IMR-90 (cell line): Measurements from ENCODE around the gene ERBB4. TPM values are rescaled to one million over a fixed set of nuclear protein-coding genes. Genes with fewer than 3 reads are reported as not detected.

Source experiments
- ATAC-seq: fragments of 200-7000 bp; cut with Tn5 transposase; 2 replicates; pipeline ENCODE4 v1.9.1; 2020; ENCODE audit warnings: low read depth, mild to moderate bottlenecking, moderate library complexity
- BruUV-seq: library from RNA; stranded (reverse); fragments of 400-500 nt; replicated peaks from 2 replicates; lab custom pipeline; 2021; lab: Mats Ljungman, UMichigan
- CTCF ChIA-PET: fragments of 300-600 bp; formaldehyde crosslinking; extraction: SDS; loops from one replicate; lab custom pipeline; 2021; ENCODE audit warnings: antibody characterized with exemption; lab: Yijun Ruan, JAX
- POLR2A ChIA-PET: fragments of 300-600 bp; sonication (Branson Sonifier 250); formaldehyde crosslinking; loops from one replicate; lab custom pipeline; 2022; ENCODE audit warnings: antibody characterized with exemption; ENCODE audit not compliant: unreplicated experiment; lab: Charles Lee
- DNase-seq: peaks from one replicate; pipeline ENCODE4 v3.0.0; 2013
- H2AFZ ChIP-seq: replicated peaks from 2 replicates; pipeline ENCODE3; 2013; ENCODE audit warnings: low read length, mild to moderate bottlenecking; ENCODE audit not compliant: poor library complexity
- H2AK5ac ChIP-seq: 2 replicates; pipeline ENCODE4 v1.6.1; 2013; ENCODE audit warnings: low read depth, low read length, inconsistent platforms
- H2AK9ac ChIP-seq: replicated peaks from 2 replicates; pipeline ENCODE3; 2013; ENCODE audit warnings: mild to moderate bottlenecking, low read depth, low read length, moderate library complexity; ENCODE audit not compliant: poor library complexity
- H2BK120ac ChIP-seq: 2 replicates; pipeline ENCODE4 v1.6.1; 2013; ENCODE audit warnings: low read depth, low read length, inconsistent platforms
- H2BK15ac ChIP-seq: 3 replicates; pipeline ENCODE4 v1.6.1; 2013; ENCODE audit warnings: low read depth, low read length, inconsistent platforms
- H2BK20ac ChIP-seq: 2 replicates; pipeline ENCODE4 v1.6.1; 2013; ENCODE audit warnings: low read depth, mild to moderate bottlenecking, inconsistent platforms, low read length, moderate library complexity
- H2BK5ac ChIP-seq: 2 replicates; pipeline ENCODE4 v1.6.1; 2013; ENCODE audit warnings: mild to moderate bottlenecking, low read depth, low read length, inconsistent platforms; ENCODE audit not compliant: poor library complexity, severe bottlenecking
- H3K14ac ChIP-seq: replicated peaks from 2 replicates; pipeline ENCODE4 v1.6.1; 2013; ENCODE audit warnings: low read depth, low read length, inconsistent platforms
- H3K18ac ChIP-seq: 2 replicates; pipeline ENCODE4 v1.6.1; 2013; ENCODE audit warnings: low read depth, low read length, control low read depth
- H3K23ac ChIP-seq: 2 replicates; pipeline ENCODE4 v1.6.1; 2013; ENCODE audit warnings: low read depth, low read length, inconsistent platforms
- H3K27ac ChIP-seq: 2 replicates; pipeline ENCODE4 v1.5.1; 2013; ENCODE audit warnings: mild to moderate bottlenecking, control low read depth, low read length; ENCODE audit not compliant: insufficient read depth
- H3K27me3 ChIP-seq: 2 replicates; pipeline ENCODE4 v1.6.1; 2013; ENCODE audit warnings: low read length; ENCODE audit not compliant: control insufficient read depth, insufficient read depth
- H3K36me3 ChIP-seq: 2 replicates; pipeline ENCODE4 v1.6.1; 2013; ENCODE audit warnings: low read length, mixed read lengths; ENCODE audit not compliant: control insufficient read depth, insufficient read depth
- H3K4ac ChIP-seq: 2 replicates; pipeline ENCODE4 v1.6.1; 2013; ENCODE audit warnings: low read depth, low read length, inconsistent platforms
- H3K4me1 ChIP-seq: 2 replicates; pipeline ENCODE4 v1.6.1; 2013; ENCODE audit warnings: low read length, mixed read lengths; ENCODE audit not compliant: control insufficient read depth, insufficient read depth
- H3K4me2 ChIP-seq: 2 replicates; pipeline ENCODE4 v1.6.1; 2013; ENCODE audit warnings: low read depth, mild to moderate bottlenecking, control low read depth, low read length, moderate library complexity
- H3K4me3 ChIP-seq: 2 replicates; pipeline ENCODE4 v1.5.1; 2013; ENCODE audit warnings: low read depth, mild to moderate bottlenecking, control low read depth, low read length, moderate library complexity; ENCODE audit not compliant: insufficient read depth
- H3K56ac ChIP-seq: 2 replicates; pipeline ENCODE4 v1.6.1; 2013; ENCODE audit warnings: low read length, inconsistent platforms; ENCODE audit not compliant: insufficient read depth; ENCODE audit errors: extremely low read depth
- H3K79me1 ChIP-seq, 2 experiments: 2 replicates each; pipeline ENCODE4 v1.6.1; 2013; ENCODE audit warnings: low read length in 2 of 2, inconsistent platforms in 1 of 2, low read depth in 1 of 2
- H3K9ac ChIP-seq: 2 replicates; pipeline ENCODE4 v1.6.1; 2013; ENCODE audit warnings: low read depth, low read length, control low read depth
- H3K9me1 ChIP-seq: 2 replicates; pipeline ENCODE4 v1.6.1; 2013; ENCODE audit warnings: low read length, inconsistent platforms; ENCODE audit not compliant: insufficient read depth
- H3K9me3 ChIP-seq: 2 replicates; pipeline ENCODE4 v1.6.1; 2013; ENCODE audit warnings: low read length; ENCODE audit not compliant: control insufficient read depth, insufficient read depth
- H4K20me1 ChIP-seq: 2 replicates; pipeline ENCODE4 v1.6.1; 2013; ENCODE audit warnings: low read length, inconsistent platforms; ENCODE audit not compliant: insufficient read depth
- H4K5ac ChIP-seq: 2 replicates; pipeline ENCODE4 v1.6.1; 2013; ENCODE audit warnings: mild to moderate bottlenecking, low read depth, low read length, control low read depth
- H4K8ac ChIP-seq, 2 experiments: 2 replicates each; pipeline ENCODE4 v1.6.1; 2013; ENCODE audit warnings: low read depth in 2 of 2, low read length in 2 of 2, control low read depth in 1 of 2, inconsistent platforms in 1 of 2
- H4K91ac ChIP-seq: 2 replicates; pipeline ENCODE4 v1.6.1; 2013; ENCODE audit warnings: low read depth, low read length, inconsistent platforms; ENCODE audit not compliant: insufficient read depth
- BHLHE40 ChIP-seq: fragments of 150-350 bp; IDR thresholded peaks from 2 replicates; pipeline ENCODE4 v1.6.1; 2016; ENCODE audit warnings: mild to moderate bottlenecking, low read depth, low read length
- CEBPB ChIP-seq: IDR thresholded peaks from 2 replicates; pipeline ENCODE4 v1.6.1; 2012; ENCODE audit warnings: low read depth, low read length, improper control_type of control experiment
- ELK1 ChIP-seq: fragments of 150-350 bp; IDR thresholded peaks from 2 replicates; pipeline ENCODE4 v1.6.1; 2016; ENCODE audit warnings: low read depth, mild to moderate bottlenecking, low read length, moderate library complexity, borderline replicate concordance
- FOS ChIP-seq: fragments of 150-350 bp; IDR thresholded peaks from 2 replicates; pipeline ENCODE4 v1.6.1; 2016; ENCODE audit warnings: low read depth, low read length
- MAFK ChIP-seq: IDR thresholded peaks from 2 replicates; pipeline ENCODE4 v1.6.1; 2012; ENCODE audit warnings: low read depth, low read length, improper control_type of control experiment
- MAZ ChIP-seq: IDR thresholded peaks from 2 replicates; pipeline ENCODE4 v1.6.1; 2012; ENCODE audit warnings: low read depth, mild to moderate bottlenecking, low read length, improper control_type of control experiment, moderate library complexity, borderline replicate concordance
- MXI1 ChIP-seq: IDR thresholded peaks from 2 replicates; pipeline ENCODE4 v1.6.1; 2012; ENCODE audit warnings: low read depth, mild to moderate bottlenecking, low read length, moderate library complexity, borderline replicate concordance
- NFE2L2 ChIP-seq: fragments of 150-350 bp; IDR thresholded peaks from 2 replicates; pipeline ENCODE4 v1.6.1; 2016; ENCODE audit warnings: low read depth, mild to moderate bottlenecking, low read length
- POLR2A ChIP-seq: IDR thresholded peaks from 2 replicates; pipeline ENCODE4 v1.6.1; 2012; ENCODE audit warnings: mild to moderate bottlenecking, low read depth, low read length
- RAD21 ChIP-seq: IDR thresholded peaks from 2 replicates; pipeline ENCODE4 v1.6.1; 2012; ENCODE audit warnings: low read length, improper control_type of control experiment
- RCOR1 ChIP-seq: IDR thresholded peaks from 2 replicates; pipeline ENCODE4 v1.6.1; 2012; ENCODE audit warnings: mild to moderate bottlenecking, low read length, improper control_type of control experiment; ENCODE audit not compliant: insufficient replicate concordance
- RFX5 ChIP-seq: IDR thresholded peaks from 2 replicates; pipeline ENCODE4 v1.8.0; 2012; ENCODE audit warnings: low read depth, mild to moderate bottlenecking, low read length, moderate library complexity
- WGBS, 2 experiments: methylation state at CpG; one replicate each; pipeline versions ENCODE4 v1.1.5 to v1.1.7; 2013; ENCODE audit warnings: missing lambda C conversion rate in 2 of 2; ENCODE audit not compliant: insufficient read length in 1 of 2; ENCODE audit errors: extremely low coverage in 2 of 2; 5-methylcytosine and 5-hydroxymethylcytosine counted together
- dilution Hi-C: fragments of 300-500 bp; cut with HindIII; formaldehyde crosslinking; loops from one replicate; pipeline ENCODE4 v1.14.3; 2018; ENCODE audit warnings: low sequenced_read_pairs; ENCODE audit not compliant: unreplicated experiment
- in situ Hi-C: fragments of 300-500 bp; cut with MboI; formaldehyde crosslinking; loops from 3 replicates; pipeline ENCODE4 v1.14.3; 2019; ENCODE audit warnings: low sequenced_read_pairs, inconsistent platforms, mixed read lengths
- intact Hi-C: fragments of 100-400 bp; cut with micrococcal nuclease; formaldehyde crosslinking; loops from 2 replicates; pipeline ENCODE4 v1.10.0; 2022
- polyA plus RNA-seq, 3 experiments: library from polyadenylated mRNA; depleted of rRNA; stranded (reverse); fragments of >200 nt; gene quantifications; 2 replicates each; pipeline ENCODE4 v1.2.3, GENCODE V29; 2012; ENCODE audit warnings: low replicate concordance in 1 of 3
- total RNA-seq: library from RNA; depleted of rRNA; stranded (reverse); fragments of >200 nt; gene quantifications from 2 replicates; pipeline ENCODE4 v1.2.3, GENCODE V29; 2012
- TF ChIP-seq, protein P1 (sequence below): fragments of 150-350 bp; IDR thresholded peaks from 2 replicates; pipeline ENCODE4 v1.6.1; 2017; ENCODE audit warnings: mild to moderate bottlenecking, antibody characterized with exemption, low read length, low read depth
- TF ChIP-seq, protein P2 (sequence below): conservative IDR thresholded peaks from 2 replicates; pipeline ENCODE4 v1.5.1; 2012; ENCODE audit warnings: mild to moderate bottlenecking, low read depth, low read length, improper control_type of control experiment

Gene ERBB4
- total and polyA plus RNA-seq, 2 of the 4 experiments (the other 2 are of a cell fraction) = not detected

DNA sequence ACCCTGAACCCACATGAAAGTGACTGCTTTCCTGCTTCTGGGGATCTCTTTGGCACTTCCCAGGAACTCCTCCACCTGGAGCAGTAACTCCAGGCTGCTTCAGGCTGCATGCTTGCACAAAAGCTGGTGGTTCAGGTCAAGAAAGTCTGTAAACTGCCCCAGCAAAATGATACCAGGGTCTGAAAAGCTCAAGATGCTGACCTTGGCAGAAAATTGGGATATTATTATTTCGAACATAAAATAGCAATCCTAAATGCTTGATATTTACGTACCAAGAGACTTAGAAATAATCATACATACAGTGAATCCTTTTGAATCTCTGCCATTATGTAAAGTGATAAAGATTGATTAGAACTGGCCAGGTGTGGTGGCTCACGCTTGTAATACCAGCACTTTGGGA lies 674.3 kb downstream of the ERBB4 start:
- no peak for ATAC-seq
- peaks cover 1% of the 10 kb centered on the region; the same call in 1 of the 2 replicates for H3K9me3 ChIP-seq
- no peak overlapping the region for H3K18ac ChIP-seq
- H3K9me1 ChIP-seq = no peaks in the 10 kb centered on the region
- no peak overlapping the region for H2AK5ac ChIP-seq
- H3K27ac ChIP-seq = no peak overlapping the region
- H4K91ac ChIP-seq = no peak overlapping the region
- H2BK120ac ChIP-seq = no peak overlapping the region
- WGBS, 2 experiments = 80% methylated on average over 1 of the region's 3 CpGs; no CpG with 5 or more reads in 1 of the 2 experiments
- H4K5ac ChIP-seq = no peak overlapping the region
- CTCF ChIA-PET = no interaction called here
- H3K79me1 ChIP-seq = no peaks in the 10 kb centered on the region
- H2AFZ ChIP-seq = no peak overlapping the region
- no peaks in the 10 kb centered on the region for H3K4me1 ChIP-seq
- H2BK15ac ChIP-seq = no peak overlapping the region
- H4K20me1 ChIP-seq = no peaks in the 10 kb centered on the region
- no peak overlapping the region for H2AK9ac ChIP-seq
- H4K8ac ChIP-seq = no peak overlapping the region
- H3K4me2 ChIP-seq = no peak overlapping the region
- intact Hi-C loops = no loop called here
- H3K36me3 ChIP-seq = no peaks in the 10 kb centered on the region
- no peak overlapping the region for H3K4me3 ChIP-seq
- H3K4ac ChIP-seq = no peak overlapping the region
- no peak for DNase-seq
- no peak overlapping the region for H2BK20ac ChIP-seq
- H3K9ac ChIP-seq = no peak overlapping the region
- H2BK5ac ChIP-seq = no peak overlapping the region
- in situ Hi-C loops = no loop called here
- no peak overlapping the region for H3K23ac ChIP-seq
- BruUV-seq = no TSS peak
- POLR2A ChIA-PET = no interaction called here
- H3K27me3 ChIP-seq = no peaks in the 10 kb centered on the region
- dilution Hi-C loops = no loop called here
- no peak overlapping the region for H3K56ac ChIP-seq
- H3K14ac ChIP-seq = no peak overlapping the region
- TF ChIP-seq NFE2L2 = no peak
- TF ChIP-seq ELK1 = no peak
- TF ChIP-seq MXI1 = no peak
- TF ChIP-seq RFX5 = no peak
- TF ChIP-seq POLR2A = no peak
- no peak for TF ChIP-seq CEBPB
- no peak for TF ChIP-seq RCOR1
- no peak for TF ChIP-seq MAZ
- TF ChIP-seq, protein P1, sequence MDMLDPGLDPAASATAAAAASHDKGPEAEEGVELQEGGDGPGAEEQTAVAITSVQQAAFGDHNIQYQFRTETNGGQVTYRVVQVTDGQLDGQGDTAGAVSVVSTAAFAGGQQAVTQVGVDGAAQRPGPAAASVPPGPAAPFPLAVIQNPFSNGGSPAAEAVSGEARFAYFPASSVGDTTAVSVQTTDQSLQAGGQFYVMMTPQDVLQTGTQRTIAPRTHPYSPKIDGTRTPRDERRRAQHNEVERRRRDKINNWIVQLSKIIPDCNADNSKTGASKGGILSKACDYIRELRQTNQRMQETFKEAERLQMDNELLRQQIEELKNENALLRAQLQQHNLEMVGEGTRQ = no peak
- TF ChIP-seq BHLHE40 = no peak
- TF ChIP-seq, protein P2, sequence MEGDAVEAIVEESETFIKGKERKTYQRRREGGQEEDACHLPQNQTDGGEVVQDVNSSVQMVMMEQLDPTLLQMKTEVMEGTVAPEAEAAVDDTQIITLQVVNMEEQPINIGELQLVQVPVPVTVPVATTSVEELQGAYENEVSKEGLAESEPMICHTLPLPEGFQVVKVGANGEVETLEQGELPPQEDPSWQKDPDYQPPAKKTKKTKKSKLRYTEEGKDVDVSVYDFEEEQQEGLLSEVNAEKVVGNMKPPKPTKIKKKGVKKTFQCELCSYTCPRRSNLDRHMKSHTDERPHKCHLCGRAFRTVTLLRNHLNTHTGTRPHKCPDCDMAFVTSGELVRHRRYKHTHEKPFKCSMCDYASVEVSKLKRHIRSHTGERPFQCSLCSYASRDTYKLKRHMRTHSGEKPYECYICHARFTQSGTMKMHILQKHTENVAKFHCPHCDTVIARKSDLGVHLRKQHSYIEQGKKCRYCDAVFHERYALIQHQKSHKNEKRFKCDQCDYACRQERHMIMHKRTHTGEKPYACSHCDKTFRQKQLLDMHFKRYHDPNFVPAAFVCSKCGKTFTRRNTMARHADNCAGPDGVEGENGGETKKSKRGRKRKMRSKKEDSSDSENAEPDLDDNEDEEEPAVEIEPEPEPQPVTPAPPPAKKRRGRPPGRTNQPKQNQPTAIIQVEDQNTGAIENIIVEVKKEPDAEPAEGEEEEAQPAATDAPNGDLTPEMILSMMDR = no peak
- no peak for TF ChIP-seq MAFK
- TF ChIP-seq RAD21 = no peak
- TF ChIP-seq FOS = no peak
